Keratinocyte (primary cell): Measurements from ENCODE around the gene STARD10. TPM values are rescaled to one million over a fixed set of nuclear protein-coding genes. Genes with fewer than 3 reads are reported as not detected.

Experiments
- DNase-seq: peaks from one replicate; pipeline ENCODE4 v3.0.0-alpha.2; 2011; ENCODE audit warnings: low read depth, missing footprints, low spot score
- FAIRE-seq: peaks from 2 replicates; lab custom pipeline; 2011; peaks lifted over from hg19 to GRCh38; lab: Jason Lieb, UNC
- H2AFZ ChIP-seq: 2 replicates; pipeline ENCODE4 v1.6.0; 2012; ENCODE audit warnings: low read length, control low read depth, inconsistent platforms; ENCODE audit not compliant: control insufficient read depth
- H3K27ac ChIP-seq: 2 replicates; pipeline ENCODE4 v1.5.1; 2011; ENCODE audit warnings: low read length; ENCODE audit not compliant: control insufficient read depth, insufficient read depth
- H3K27me3 ChIP-seq: 3 replicates; pipeline ENCODE4 v1.6.0; 2011; ENCODE audit warnings: low read length; ENCODE audit not compliant: control insufficient read depth, insufficient read depth; ENCODE audit errors: extremely low read depth
- H3K36me3 ChIP-seq, 2 experiments: 2 replicates in 1 of 2; 3 replicates in 1 of 2; pipeline ENCODE4 v1.5.1; 2011; ENCODE audit warnings: low read length in 2 of 2, mild to moderate bottlenecking in 1 of 2; ENCODE audit not compliant: control insufficient read depth in 2 of 2, insufficient read depth in 2 of 2; ENCODE audit errors: extremely low read depth in 1 of 2
- H3K4me1 ChIP-seq: 3 replicates; pipeline ENCODE4 v1.5.1; 2011; ENCODE audit warnings: low read length; ENCODE audit not compliant: control insufficient read depth, insufficient read depth; ENCODE audit errors: extremely low read depth
- H3K4me2 ChIP-seq: 3 replicates; pipeline ENCODE4 v1.6.0; 2011; ENCODE audit warnings: low read depth, low read length; ENCODE audit not compliant: control insufficient read depth, insufficient read depth; ENCODE audit errors: extremely low read depth
- H3K4me3 ChIP-seq, 3 experiments: fragments of 200-600 bp in 1 of 3; sonication (generic) in 1 of 3; 2 replicates in 2 of 3; 3 replicates in 1 of 3; pipeline ENCODE4 v1.5.1; 2011 to 2016; ENCODE audit warnings: low read length in 3 of 3, mild to moderate bottlenecking in 3 of 3, control low read depth in 2 of 3, inconsistent platforms in 1 of 3, low read depth in 1 of 3, mixed read lengths in 1 of 3, mixed run types in 1 of 3, moderate library complexity in 1 of 3; ENCODE audit not compliant: control insufficient read depth in 2 of 3, insufficient read depth in 2 of 3; ENCODE audit errors: extremely low read depth in 1 of 3
- H3K79me2 ChIP-seq: 2 replicates; pipeline ENCODE4 v1.6.0; 2012; ENCODE audit warnings: low read length; ENCODE audit not compliant: control insufficient read depth, insufficient read depth
- H3K9ac ChIP-seq: 3 replicates; pipeline ENCODE4 v1.6.0; 2011; ENCODE audit warnings: low read length; ENCODE audit not compliant: control insufficient read depth, insufficient read depth; ENCODE audit errors: extremely low read depth
- H3K9me1 ChIP-seq: 3 replicates; pipeline ENCODE4 v1.6.0; 2011; ENCODE audit warnings: low read length; ENCODE audit not compliant: control insufficient read depth, insufficient read depth; ENCODE audit errors: extremely low read depth
- H3K9me3 ChIP-seq: 2 replicates; pipeline ENCODE4 v1.5.1; 2012; ENCODE audit warnings: low read depth, low read length; ENCODE audit not compliant: control insufficient read depth
- H4K20me1 ChIP-seq: 3 replicates; pipeline ENCODE4 v1.6.0; 2011; ENCODE audit warnings: low read length; ENCODE audit not compliant: control insufficient read depth, insufficient read depth; ENCODE audit errors: extremely low read depth
- EZH2 ChIP-seq: IDR thresholded peaks from one replicate; pipeline ENCODE4 v1.6.1; 2012; ENCODE audit warnings: inconsistent platforms, mild to moderate bottlenecking, low read length, moderate library complexity
- dilution Hi-C: fragments of 300-500 bp; cut with MboI; formaldehyde crosslinking; loops from one replicate; pipeline ENCODE4 v1.7.0; 2020; ENCODE audit warnings: low sequenced_read_pairs; ENCODE audit not compliant: extremely low pct_ligation_motif_present
- polyA plus RNA-seq, 5 experiments: library from polyadenylated mRNA; depleted of rRNA in 3 of 5; stranded (reverse) in 3 of 5; stranded (forward) in 1 of 5; unstranded in 1 of 5; fragments of >200 nt; gene quantifications; 1 replicate in 1 of 5; 2 replicates in 3 of 5; 3 replicates in 1 of 5; pipeline versions ENCODE4 v1.2.1 to v1.2.3, GENCODE V29; 2011 to 2012; ENCODE audit warnings: missing spikeins in 2 of 5, low read depth in 1 of 5, low replicate concordance in 1 of 5
- TF ChIP-seq, protein P1 (sequence below), 3 experiments: IDR thresholded peaks in 1 of 3; conservative IDR thresholded peaks in 1 of 3; optimal IDR thresholded peaks in 1 of 3; 2 replicates in 2 of 3; 3 replicates in 1 of 3; pipeline versions ENCODE3 to v1.5.1; 2011; ENCODE audit warnings: low read length in 3 of 3, mild to moderate bottlenecking in 3 of 3, moderate library complexity in 2 of 3, control low read depth in 1 of 3, inconsistent platforms in 1 of 3; ENCODE audit not compliant: insufficient read depth in 2 of 3; ENCODE audit errors: extremely low read depth in 1 of 3

The STARD10 gene
- polyA plus RNA-seq, 1 donor (not counting 4 experiments of a cell fraction or from before 2014, with no cell fraction given) = 67.0 TPM

DNA sequence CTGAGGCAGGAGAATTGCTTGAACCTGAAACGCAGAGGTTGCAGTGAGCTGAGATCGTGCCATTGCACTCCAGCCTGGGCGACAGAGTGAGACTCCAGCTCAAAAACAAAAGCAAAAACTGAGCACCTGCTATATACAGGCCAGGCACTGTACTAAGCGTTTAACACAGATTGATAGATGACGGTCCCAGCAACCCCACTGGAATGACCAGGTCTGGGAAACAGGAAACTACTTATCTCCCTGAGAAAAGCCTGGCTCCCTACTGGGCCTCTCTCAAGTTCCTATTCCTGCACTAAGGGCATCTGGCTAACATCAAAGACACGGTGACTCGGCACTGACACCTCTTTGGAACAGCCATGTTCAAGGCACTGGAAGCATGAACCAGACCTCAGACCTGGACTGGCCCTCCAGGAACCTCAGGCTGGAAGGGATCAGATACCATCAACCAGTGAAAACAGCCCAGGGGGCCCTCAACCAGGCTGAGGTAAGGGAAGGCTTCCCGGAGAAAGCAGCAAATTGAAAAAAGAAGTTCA lies 58.3 kb downstream of the STARD10 start:
- H2AFZ ChIP-seq = no peak overlapping the region
- DNase-seq (no peak), FAIRE-seq (no peak)
- no peaks in the 10 kb centered on the region for H3K9me3 ChIP-seq
- H3K27ac ChIP-seq = peak overlapping the region; percentile 33
- dilution Hi-C loops = no loop called here
- H4K20me1 ChIP-seq = no peaks in the 10 kb centered on the region
- H3K27me3 ChIP-seq = no peaks in the 10 kb centered on the region
- H3K4me1 ChIP-seq = peaks cover 41% of the 10 kb centered on the region
- TF ChIP-seq EZH2 = no peak
- TF ChIP-seq, protein P1, sequence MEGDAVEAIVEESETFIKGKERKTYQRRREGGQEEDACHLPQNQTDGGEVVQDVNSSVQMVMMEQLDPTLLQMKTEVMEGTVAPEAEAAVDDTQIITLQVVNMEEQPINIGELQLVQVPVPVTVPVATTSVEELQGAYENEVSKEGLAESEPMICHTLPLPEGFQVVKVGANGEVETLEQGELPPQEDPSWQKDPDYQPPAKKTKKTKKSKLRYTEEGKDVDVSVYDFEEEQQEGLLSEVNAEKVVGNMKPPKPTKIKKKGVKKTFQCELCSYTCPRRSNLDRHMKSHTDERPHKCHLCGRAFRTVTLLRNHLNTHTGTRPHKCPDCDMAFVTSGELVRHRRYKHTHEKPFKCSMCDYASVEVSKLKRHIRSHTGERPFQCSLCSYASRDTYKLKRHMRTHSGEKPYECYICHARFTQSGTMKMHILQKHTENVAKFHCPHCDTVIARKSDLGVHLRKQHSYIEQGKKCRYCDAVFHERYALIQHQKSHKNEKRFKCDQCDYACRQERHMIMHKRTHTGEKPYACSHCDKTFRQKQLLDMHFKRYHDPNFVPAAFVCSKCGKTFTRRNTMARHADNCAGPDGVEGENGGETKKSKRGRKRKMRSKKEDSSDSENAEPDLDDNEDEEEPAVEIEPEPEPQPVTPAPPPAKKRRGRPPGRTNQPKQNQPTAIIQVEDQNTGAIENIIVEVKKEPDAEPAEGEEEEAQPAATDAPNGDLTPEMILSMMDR (optimal IDR thresholded peaks at IDR 0.05 in 1 of 3, IDR thresholded peaks at IDR 0.05 in 1 of 3, conservative IDR thresholded peaks at IDR 0.05 in 1 of 3; ENCODE audit: extremely low read depth in 1 of 3, insufficient read depth in 2 of 3, low read length in 3 of 3) = no peak
- H3K9me1 ChIP-seq = peaks cover 6% of the 10 kb centered on the region
- peak overlapping the region; percentile 35 for H3K9ac ChIP-seq
- peaks cover 2 to 14% of the 10 kb centered on the region in 2 experiments for H3K36me3 ChIP-seq
- no peak overlapping the region for H3K4me2 ChIP-seq
- no peak overlapping the region for H3K4me3 ChIP-seq
- H3K79me2 ChIP-seq = peaks cover 18% of the 10 kb centered on the region

DNA sequence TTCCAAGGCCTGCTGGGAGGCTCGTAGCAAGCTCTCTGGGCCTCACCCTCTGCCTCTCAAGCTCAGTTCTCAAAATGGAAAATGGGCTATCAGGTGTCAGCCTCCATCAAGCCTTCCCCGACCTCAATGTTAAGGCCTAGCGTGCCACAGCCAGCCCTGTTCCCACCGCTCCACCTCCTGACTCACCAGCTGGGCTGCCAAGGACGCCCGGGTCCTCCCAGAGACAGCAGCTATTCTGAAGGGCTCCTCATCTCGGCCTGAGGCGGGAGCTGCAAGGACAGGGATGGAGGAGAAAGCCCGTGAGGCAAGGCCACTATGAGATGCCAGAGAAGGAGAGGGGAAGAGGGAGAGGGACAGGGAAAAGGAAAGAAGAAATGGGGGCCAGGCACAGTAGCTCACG lies 61.5 kb downstream of the STARD10 start:
- H3K4me1 ChIP-seq = peaks cover 24% of the 10 kb centered on the region
- TF ChIP-seq, protein P1 (optimal IDR thresholded peaks at IDR 0.05 in 1 of 3, IDR thresholded peaks at IDR 0.05 in 1 of 3, conservative IDR thresholded peaks at IDR 0.05 in 1 of 3; ENCODE audit: extremely low read depth in 1 of 3, insufficient read depth in 2 of 3, low read length in 3 of 3) = no peak
- no peak for TF ChIP-seq EZH2
- H3K79me2 ChIP-seq = peaks cover 9% of the 10 kb centered on the region
- H3K9me3 ChIP-seq = no peaks in the 10 kb centered on the region
- DNase-seq = no peak
- H3K4me3 ChIP-seq = no peak overlapping the region
- H3K4me2 ChIP-seq = peak overlapping the region; percentile 19
- H3K27ac ChIP-seq = no peak overlapping the region
- H3K36me3 ChIP-seq = peaks cover 2% of the 10 kb centered on the region in 2 experiments
- FAIRE-seq = no peak
- H2AFZ ChIP-seq = no peak overlapping the region
- H4K20me1 ChIP-seq = no peaks in the 10 kb centered on the region
- H3K9me1 ChIP-seq = peaks cover 3% of the 10 kb centered on the region
- no peak overlapping the region for H3K9ac ChIP-seq
- dilution Hi-C loops = no loop called here
- no peaks in the 10 kb centered on the region for H3K27me3 ChIP-seq
